Spinal cord (tissue), 10 donors: ENCODE results near the gene FBXO9. TPM values are rescaled to one million over a fixed set of nuclear protein-coding genes. Genes with fewer than 3 reads are reported as not detected.

ENCODE experiments used
- DNase-seq, 6 donors: peaks; one replicate each; pipeline versions ENCODE4 v3.0.0 to v3.0.0-alpha.2; 2013 to 2015; ENCODE audit warnings: low spot score in 6 of 6, low read depth in 4 of 6
- H3K27ac ChIP-seq: one replicate; pipeline ENCODE4 v1.5.1; 2013; ENCODE audit warnings: low read depth, low read length, control low read depth
- H3K27me3 ChIP-seq: one replicate; pipeline ENCODE4 v1.6.1; 2013; ENCODE audit warnings: low read length; ENCODE audit not compliant: control insufficient read depth, insufficient read depth
- H3K36me3 ChIP-seq: one replicate; pipeline ENCODE4 v1.6.1; 2013; ENCODE audit warnings: low read length; ENCODE audit not compliant: control insufficient read depth, insufficient read depth
- H3K4me1 ChIP-seq: one replicate; pipeline ENCODE4 v1.6.1; 2013; ENCODE audit warnings: low read length; ENCODE audit not compliant: control insufficient read depth, insufficient read depth
- H3K4me3 ChIP-seq: one replicate; pipeline ENCODE4 v1.5.1; 2013; ENCODE audit warnings: low read depth, low read length, control low read depth
- H3K9me3 ChIP-seq: one replicate; pipeline ENCODE4 v1.6.1; 2013; ENCODE audit warnings: low read length; ENCODE audit not compliant: control insufficient read depth, insufficient read depth
- WGBS: methylation state at CpG from one replicate; pipeline ENCODE4 v1.1.5; 2013; ENCODE audit warnings: missing lambda C conversion rate; ENCODE audit not compliant: insufficient coverage; 5-methylcytosine and 5-hydroxymethylcytosine counted together
- polyA plus RNA-seq, 2 donors: library from polyadenylated mRNA; unstranded; fragments of 120-200 nt; gene quantifications; one replicate each; pipeline ENCODE4 v1.2.1, GENCODE V29; 2013; ENCODE audit not compliant: insufficient read length in 2 of 2
- small RNA-seq: library from RNA; depleted of rRNA; stranded (forward); fragments of <200 nt; gene quantifications from one replicate; pipeline ENCODE3, GENCODE V24; 2014; ENCODE audit warnings: low replicate concordance
- total RNA-seq, 2 donors: library from RNA; depleted of rRNA in 1 of 2; stranded (reverse); fragments of 120-200 nt in 1 of 2; fragments of >200 nt in 1 of 2; gene quantifications; one replicate each; pipeline versions ENCODE4 v1.2.3 to v1.2.4, GENCODE V29; 2013 to 2014
- donor health status: healthy.

FBXO9 gene
- total and polyA plus RNA-seq, 4 donors, result 67.7 to 132 (median 103) TPM

DNA sequence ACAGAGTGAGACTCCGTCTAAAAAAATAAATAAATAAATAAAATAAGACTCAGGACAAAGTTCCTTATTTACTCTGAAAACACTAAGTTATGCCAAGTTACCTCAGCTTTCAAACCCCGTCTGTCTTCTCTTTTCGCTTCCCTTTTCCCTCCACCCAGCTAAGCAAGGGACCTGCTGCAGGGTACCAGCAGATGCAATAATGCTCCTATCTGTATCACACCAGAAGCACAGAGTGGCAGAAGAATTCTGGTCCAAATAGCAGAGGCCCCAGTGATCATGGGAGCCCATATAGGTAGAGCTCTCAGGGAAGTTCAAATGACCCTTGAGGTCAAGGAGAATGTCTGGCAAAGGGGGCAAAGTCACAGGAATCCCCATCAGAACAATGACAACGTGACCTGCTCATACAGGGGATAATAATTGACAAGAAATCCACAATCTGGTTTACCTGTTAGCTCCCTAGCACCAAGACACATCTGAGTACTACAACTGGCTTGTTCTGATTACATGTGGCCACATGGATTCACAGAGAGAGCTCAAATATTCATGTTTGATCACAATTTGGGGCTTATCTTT, 74.7 kb downstream of the FBXO9 start:
- Histone ChIP-seq H3K4me3 (no peak overlapping the region), H3K9me3 (no peaks in the 10 kb centered on the region), H3K4me1 (no peaks in the 10 kb centered on the region), H3K36me3 (no peaks in the 10 kb centered on the region), H3K27ac (no peak overlapping the region), H3K27me3 (no peaks in the 10 kb centered on the region)
- 82% methylated on average over 2 of the region's 4 CpGs for WGBS
- DNase-seq, result no peak

- no peaks in the 10 kb centered on the region for H3K4me1 ChIP-seq
Observed at GRCh38 chr6:53142810-53143209, 77.6 kb downstream of the FBXO9 start.

DNA sequence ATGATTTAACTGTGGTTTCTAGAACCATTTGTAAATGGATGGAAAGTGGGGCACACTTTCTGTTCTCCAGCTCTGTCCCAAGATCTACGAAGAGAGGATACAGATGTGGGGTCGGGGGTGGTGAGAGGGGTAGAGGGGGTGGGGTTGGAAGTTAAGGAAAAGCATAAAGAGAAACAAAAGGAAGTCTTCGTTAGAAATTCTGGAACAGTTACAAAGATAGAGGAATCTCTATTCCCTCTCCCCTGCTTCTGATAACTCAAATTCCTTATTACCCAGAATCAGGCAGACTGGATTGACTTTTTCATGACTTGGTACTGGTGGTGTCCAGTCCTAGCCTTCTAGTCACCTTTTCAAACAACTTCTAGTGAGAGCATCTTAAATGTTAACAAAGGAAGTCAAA, 78.5 kb downstream of the FBXO9 start:
- no peaks in the 10 kb centered on the region for H3K4me1 ChIP-seq
- no peak overlapping the region for H3K27ac ChIP-seq
- no peak overlapping the region for H3K4me3 ChIP-seq
- no peaks in the 10 kb centered on the region for H3K9me3 ChIP-seq
- no peaks in the 10 kb centered on the region for H3K36me3 ChIP-seq
- H3K27me3 ChIP-seq, result no peaks in the 10 kb centered on the region
- no CpG with 5 or more reads among the region's 3 CpGs for WGBS
- no peak for DNase-seq

More at GRCh38 chr6:53142810-53143209, 77.6 kb downstream of the FBXO9 start:
- Histone ChIP-seq H3K36me3 (no peaks in the 10 kb centered on the region), H3K27ac (no peak overlapping the region), H3K4me3 (no peak overlapping the region), H3K9me3 (no peaks in the 10 kb centered on the region), H3K27me3 (no peaks in the 10 kb centered on the region)
- no peak for DNase-seq
- no CpG with 5 or more reads among the region's 3 CpGs for whole genome bisulfite sequencing

DNA sequence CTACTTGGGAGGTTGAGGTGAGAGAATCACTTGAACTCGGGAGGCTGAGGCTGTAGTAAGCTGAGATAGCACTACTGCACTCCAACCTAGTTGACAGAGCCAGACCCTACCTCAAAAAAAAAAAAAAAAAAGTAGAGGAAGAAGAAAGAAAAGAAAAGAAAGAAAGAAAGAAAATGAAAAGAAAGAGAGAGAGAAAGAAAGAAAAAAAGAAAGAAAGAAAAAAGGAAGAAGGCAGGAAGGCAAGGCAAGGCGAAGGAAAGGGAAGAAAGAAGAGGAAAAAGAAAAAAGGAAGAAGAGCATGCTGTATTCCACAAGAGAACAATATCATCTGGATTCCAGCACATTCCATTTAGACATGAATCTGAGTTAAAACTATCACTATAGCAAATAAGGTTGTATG, 79.6 kb downstream of the FBXO9 start:
- no peak for DNase-seq
- Histone ChIP-seq H3K9me3 (no peaks in the 10 kb centered on the region), H3K4me1 (no peaks in the 10 kb centered on the region), H3K4me3 (no peak overlapping the region), H3K36me3 (no peaks in the 10 kb centered on the region), H3K27ac (no peak overlapping the region), H3K27me3 (no peaks in the 10 kb centered on the region)
- no CpG with 5 or more reads among the region's 2 CpGs for WGBS

GRCh38 chr6:53148684-53149083, 83.5 kb downstream of the FBXO9 start, which contains the start of gene GCM1:
Gene GCM1 (minus strand): TSS chr6:53148841. CDS start chr6:53145632, 3,209 bp downstream.
- Histone ChIP-seq H3K36me3 (no peaks in the 10 kb centered on the region), H3K4me1 (no peaks in the 10 kb centered on the region), H3K27ac (no peak within 1 kb of the TSS), H3K4me3 (no peak within 1 kb of the TSS), H3K9me3 (no peaks in the 10 kb centered on the region), H3K27me3 (no peaks in the 10 kb centered on the region)
- DNase-seq, result no peak
- 95% methylated on average over 4 of the region's 5 CpGs for WGBS

Small RNAs within 50 kb of the gene (small RNA-seq; reads per million reads assigned to genes)
- not detected for gene RN7SL244P

Other genes starting within 250 kb of the FBXO9 start
- not detected for gene GSTA5, start 224.6 kb upstream of the FBXO9 start, total RNA-seq
- not detected for gene GSTA5, start 224.6 kb upstream of the FBXO9 start, polyA plus RNA-seq
- 1 to 10 TPM in 1 of 2 donors, not detected in 1; 4.4 TPM for gene GSTA3, start 155.7 kb upstream of the FBXO9 start, total RNA-seq
- not detected for gene GSTA3, start 155.7 kb upstream of the FBXO9 start, polyA plus RNA-seq
- gene GSTA4, start 70.1 kb upstream of the FBXO9 start, total RNA-seq, result 100 to 1,000 TPM in 1 of 2 donors, 10 to 100 TPM in 1; 98.8 to 112 TPM
- gene GSTA4, start 70.1 kb upstream of the FBXO9 start, polyA plus RNA-seq, result 100 to 1,000 TPM; 135 to 177 TPM
- gene CILK1, start 3.6 kb upstream of the FBXO9 start, total RNA-seq, result 10 to 100 TPM; 15.2 to 23.5 TPM
- 10 to 100 TPM; 20.5 to 43.1 TPM for gene CILK1, start 3.6 kb upstream of the FBXO9 start, polyA plus RNA-seq
- under 1 TPM in 1 of 2 donors, not detected in 1; 0.11 TPM for gene GCM1, start 83.4 kb downstream of the FBXO9 start, total RNA-seq
- not detected for gene GCM1, start 83.4 kb downstream of the FBXO9 start, polyA plus RNA-seq